Uterus (tissue), 2 donors: ENCODE measurements around the gene CLEC3B.

Experiments
- CTCF ChIP-seq, 4 experiments: fragments of 200-600 bp in 2 of 4; fragments of 450-650 bp in 2 of 4; sonication (generic) in 2 of 4; IDR thresholded peaks; one replicate each; pipeline ENCODE4 v1.5.1; 2016 to 2019; ENCODE audit warnings: antibody characterized with exemption in 4 of 4, mild to moderate bottlenecking in 2 of 4, moderate library complexity in 1 of 4
- POLR2A ChIP-seq, 2 donors: fragments of 450-650 bp; IDR thresholded peaks; one replicate each; pipeline ENCODE4 v1.6.1; 2016; ENCODE audit warnings: antibody characterized with exemption in 2 of 2, mild to moderate bottlenecking in 1 of 2, moderate library complexity in 1 of 2

- TF ChIP-seq POLR2A (IDR thresholded peaks at IDR 0.05) (no peak), CTCF (IDR thresholded peaks at IDR 0.05) (peak in 1 of 4 experiments; percentile 27)
Measured at GRCh38 chr3:45035441-45036301, 9.6 kb downstream of the CLEC3B start.
